IPS-15b (cell line): Measurements from ENCODE around the gene TMEM164.
A peak's percentile ranks its signal among the peaks of the same experiment; 100 is the strongest.

Experiments used
- H3K27me3 ChIP-seq: one replicate; pipeline ENCODE4 v1.6.1; 2013; ENCODE audit warnings: low read length; ENCODE audit not compliant: control insufficient read depth, insufficient read depth
- H3K36me3 ChIP-seq: one replicate; pipeline ENCODE4 v1.6.1; 2013; ENCODE audit warnings: low read length; ENCODE audit not compliant: control insufficient read depth, insufficient read depth
- H3K4me1 ChIP-seq: one replicate; pipeline ENCODE4 v1.6.1; 2013; ENCODE audit warnings: mild to moderate bottlenecking, low read length; ENCODE audit not compliant: control insufficient read depth, insufficient read depth
- H3K4me3 ChIP-seq: one replicate; pipeline ENCODE4 v1.5.1; 2013; ENCODE audit warnings: low read depth, low read length
- H3K9ac ChIP-seq: one replicate; pipeline ENCODE4 v1.6.1; 2013; ENCODE audit warnings: low read depth, mild to moderate bottlenecking, low read length
- H3K9me3 ChIP-seq: one replicate; pipeline ENCODE4 v1.6.1; 2013; ENCODE audit warnings: mild to moderate bottlenecking, low read length; ENCODE audit not compliant: control insufficient read depth, insufficient read depth

Gene TMEM164

GRCh38 chrX:110060846-110061537 is 58.1 kb downstream of the TMEM164 start:
- H3K27me3 ChIP-seq = no peaks in the 10 kb centered on the region
- no peaks in the 10 kb centered on the region for H3K4me1 ChIP-seq
- H3K9me3 ChIP-seq = no peaks in the 10 kb centered on the region
- no peak overlapping the region for H3K4me3 ChIP-seq
- no peaks in the 10 kb centered on the region for H3K36me3 ChIP-seq
- H3K9ac ChIP-seq = no peak overlapping the region

DNA sequence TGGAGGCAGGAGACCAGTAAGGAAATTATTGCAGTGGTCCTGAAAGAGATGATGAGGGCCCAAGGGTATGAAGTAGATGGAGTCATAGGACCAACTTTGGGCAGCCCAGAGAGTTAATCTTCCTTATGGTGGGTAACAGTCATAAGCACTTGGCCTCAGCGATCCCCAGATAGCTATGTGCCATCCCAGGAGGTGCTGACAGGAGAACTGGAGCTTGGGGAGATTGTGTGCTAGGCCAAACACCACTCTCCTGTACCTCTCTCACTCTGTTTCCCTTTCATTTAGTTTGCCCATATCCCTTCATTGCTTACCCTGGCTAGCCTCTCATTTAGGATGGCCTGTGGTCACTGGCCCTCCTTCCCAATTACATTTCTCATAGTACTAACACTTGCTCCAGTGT is 60.0 kb downstream of the TMEM164 start:
- no peak overlapping the region for H3K9ac ChIP-seq
- no peaks in the 10 kb centered on the region for H3K36me3 ChIP-seq
- H3K4me3 ChIP-seq = no peak overlapping the region
- H3K9me3 ChIP-seq = no peaks in the 10 kb centered on the region
- no peaks in the 10 kb centered on the region for H3K27me3 ChIP-seq
- no peaks in the 10 kb centered on the region for H3K4me1 ChIP-seq

DNA sequence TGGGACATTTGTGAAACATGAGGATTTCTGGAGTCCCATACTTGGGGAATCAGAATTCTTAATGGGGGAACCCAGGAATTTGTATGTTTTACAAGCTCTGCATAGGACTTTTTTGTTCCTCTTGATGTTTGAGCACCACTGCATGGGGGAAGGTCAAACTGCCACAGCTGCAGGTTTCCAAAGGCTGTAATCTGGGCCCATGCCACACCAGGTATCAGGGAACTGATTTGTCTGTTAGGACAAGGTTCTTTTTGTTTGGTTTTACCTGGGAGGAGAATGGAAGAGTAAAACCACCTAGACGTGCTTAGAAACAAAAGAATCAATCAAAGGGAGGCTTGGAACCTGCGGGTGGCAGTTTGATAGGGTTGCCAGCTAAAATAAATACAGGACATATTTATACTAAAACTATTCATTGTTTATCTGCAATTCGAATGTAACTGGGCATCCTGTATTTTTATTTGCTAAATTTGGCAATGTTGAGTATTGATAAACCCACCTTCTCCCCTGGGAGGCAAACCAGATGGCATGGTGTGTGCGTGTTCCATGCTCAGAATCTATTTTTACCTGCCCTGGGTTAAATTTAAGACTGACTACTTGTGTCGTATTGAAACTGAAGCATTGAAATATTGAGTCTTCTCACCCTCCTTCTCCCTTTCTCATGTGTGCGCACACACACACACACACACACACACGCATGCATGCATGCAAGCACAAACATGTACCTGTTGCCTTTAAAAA is 63.7 kb downstream of the TMEM164 start:
- Histone ChIP-seq H3K36me3 (no peaks in the 10 kb centered on the region), H3K27me3 (no peaks in the 10 kb centered on the region), H3K9ac (peak overlapping the region; percentile 37), H3K4me3 (no peak overlapping the region), H3K9me3 (no peaks in the 10 kb centered on the region), H3K4me1 (no peaks in the 10 kb centered on the region)

GRCh38 chrX:110070970-110071369 is 68.1 kb downstream of the TMEM164 start:
- Histone ChIP-seq H3K27me3 (no peaks in the 10 kb centered on the region), H3K36me3 (no peaks in the 10 kb centered on the region), H3K9me3 (no peaks in the 10 kb centered on the region), H3K9ac (no peak overlapping the region), H3K4me3 (no peak overlapping the region), H3K4me1 (no peaks in the 10 kb centered on the region)

- Histone ChIP-seq H3K4me1 (no peaks in the 10 kb centered on the region), H3K9ac (no peak overlapping the region), H3K27me3 (no peaks in the 10 kb centered on the region), H3K9me3 (no peaks in the 10 kb centered on the region), H3K36me3 (no peaks in the 10 kb centered on the region), H3K4me3 (no peak overlapping the region)
These were observed 78.4 kb downstream of the TMEM164 start for GRCh38 chrX:110081320-110081719.

GRCh38 chrX:110081740-110082139 is 78.8 kb downstream of the TMEM164 start:
- Histone ChIP-seq H3K4me1 (no peaks in the 10 kb centered on the region), H3K9me3 (no peaks in the 10 kb centered on the region), H3K27me3 (no peaks in the 10 kb centered on the region), H3K9ac (no peak overlapping the region), H3K36me3 (no peaks in the 10 kb centered on the region), H3K4me3 (no peak overlapping the region)

DNA sequence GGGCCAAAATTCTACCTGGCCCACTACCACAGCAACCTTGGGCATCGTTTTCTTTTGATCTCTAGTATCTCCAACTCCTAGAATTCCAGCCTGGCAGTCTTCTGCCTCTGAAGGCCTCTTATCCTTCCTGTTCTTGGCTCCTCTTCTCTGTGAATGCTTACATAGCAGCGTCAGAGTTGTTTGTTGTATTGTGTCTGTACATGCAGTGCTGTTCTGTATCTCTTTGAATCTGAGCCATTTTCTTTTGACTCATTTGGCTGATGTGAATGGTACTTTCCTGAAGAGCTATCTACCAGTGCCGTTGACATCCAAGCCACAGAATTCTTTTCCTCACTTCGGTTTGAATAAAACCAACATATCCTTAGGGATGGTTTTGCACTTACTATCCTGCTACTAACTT is 79.2 kb downstream of the TMEM164 start:
- no peaks in the 10 kb centered on the region for H3K4me1 ChIP-seq
- H3K9me3 ChIP-seq = no peaks in the 10 kb centered on the region
- no peaks in the 10 kb centered on the region for H3K36me3 ChIP-seq
- H3K9ac ChIP-seq = no peak overlapping the region
- H3K4me3 ChIP-seq = no peak overlapping the region
- H3K27me3 ChIP-seq = no peaks in the 10 kb centered on the region

DNA sequence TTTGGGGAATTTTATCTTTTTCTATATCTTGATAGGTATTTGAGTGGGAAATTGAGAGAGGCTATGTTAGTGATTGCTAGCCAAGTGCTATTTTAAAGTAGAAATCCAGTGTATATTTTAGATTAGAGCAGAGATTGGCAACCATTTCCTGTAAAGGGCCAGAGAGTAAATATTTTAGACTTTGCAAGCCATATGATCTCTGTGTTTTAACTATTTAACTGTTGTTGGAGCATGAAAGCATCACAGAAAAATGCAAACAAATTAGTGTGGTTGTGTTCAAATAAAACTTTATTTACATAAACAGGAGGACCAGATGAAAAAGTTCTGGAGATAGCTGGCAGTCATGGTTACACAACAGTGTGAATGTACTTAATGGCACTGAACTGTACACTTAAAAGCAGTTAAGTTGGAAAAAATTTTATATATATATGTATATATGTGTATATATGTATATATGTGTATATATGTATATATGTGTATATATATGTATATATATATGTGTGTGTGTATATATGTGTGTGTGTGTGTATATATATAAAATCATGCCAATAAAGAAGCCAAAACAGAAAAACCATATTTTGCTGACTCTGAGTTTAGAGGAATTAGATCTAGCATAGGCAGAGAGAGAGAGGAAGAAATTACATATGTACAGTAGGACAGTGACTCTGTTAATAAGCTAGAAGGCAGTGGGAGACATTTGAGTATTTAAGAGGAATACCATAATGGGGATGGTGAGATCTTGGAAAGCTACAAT is 83.4 kb downstream of the TMEM164 start:
- Histone ChIP-seq H3K9me3 (no peaks in the 10 kb centered on the region), H3K27me3 (no peaks in the 10 kb centered on the region), H3K4me1 (no peaks in the 10 kb centered on the region), H3K4me3 (no peak overlapping the region), H3K36me3 (no peaks in the 10 kb centered on the region), H3K9ac (no peak overlapping the region)

DNA sequence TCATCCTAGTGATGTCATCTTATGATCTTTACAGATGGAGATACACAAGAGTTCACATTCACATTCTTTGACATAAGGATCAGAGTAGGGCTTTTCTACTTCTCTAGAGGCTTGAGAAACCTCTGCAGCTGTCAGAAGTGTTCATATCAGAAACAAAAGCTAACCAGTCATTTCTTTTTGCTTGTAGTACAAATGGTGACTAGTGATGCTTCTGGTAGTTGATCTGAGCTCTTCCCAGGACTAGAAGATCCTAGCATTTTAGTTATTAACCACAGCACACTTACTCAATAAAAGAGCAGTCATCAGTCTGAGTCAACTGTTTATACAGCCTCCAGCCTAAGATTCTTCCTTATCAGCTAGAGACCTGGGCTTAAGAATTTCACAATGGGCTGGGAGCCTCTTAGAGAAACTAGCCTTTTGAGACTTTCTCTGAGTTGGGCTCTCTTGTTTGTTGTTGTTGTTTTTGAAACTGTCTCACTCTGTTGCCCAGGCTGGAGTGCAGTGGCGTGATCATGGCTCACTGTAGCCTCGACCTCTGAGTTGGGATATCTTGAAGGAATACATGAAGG is 84.1 kb downstream of the TMEM164 start:
- H3K4me1 ChIP-seq = no peaks in the 10 kb centered on the region
- no peak overlapping the region for H3K9ac ChIP-seq
- no peak overlapping the region for H3K4me3 ChIP-seq
- no peaks in the 10 kb centered on the region for H3K9me3 ChIP-seq
- no peaks in the 10 kb centered on the region for H3K27me3 ChIP-seq
- H3K36me3 ChIP-seq = no peaks in the 10 kb centered on the region

- Histone ChIP-seq H3K9ac (no peak overlapping the region), H3K36me3 (no peaks in the 10 kb centered on the region), H3K4me1 (no peaks in the 10 kb centered on the region), H3K27me3 (no peaks in the 10 kb centered on the region), H3K9me3 (no peaks in the 10 kb centered on the region), H3K4me3 (no peak overlapping the region)
These were observed 84.8 kb downstream of the TMEM164 start for GRCh38 chrX:110087485-110088356.
